Astrocyte (in vitro differentiated cells and primary cell): Measurements from ENCODE around the gene DUSP12.

ENCODE experiments used
- EZH2 ChIP-seq: IDR thresholded peaks from 2 replicates; pipeline ENCODE4 v1.6.1; 2012; ENCODE audit warnings: mild to moderate bottlenecking, low read length, inconsistent platforms; ENCODE audit not compliant: insufficient read depth
- TF ChIP-seq, protein P1 (sequence below): IDR thresholded peaks from 2 replicates; pipeline ENCODE4 v1.5.1; 2011; ENCODE audit warnings: low read depth, mild to moderate bottlenecking, inconsistent platforms, low read length, moderate library complexity; ENCODE audit not compliant: insufficient read depth

DNA sequence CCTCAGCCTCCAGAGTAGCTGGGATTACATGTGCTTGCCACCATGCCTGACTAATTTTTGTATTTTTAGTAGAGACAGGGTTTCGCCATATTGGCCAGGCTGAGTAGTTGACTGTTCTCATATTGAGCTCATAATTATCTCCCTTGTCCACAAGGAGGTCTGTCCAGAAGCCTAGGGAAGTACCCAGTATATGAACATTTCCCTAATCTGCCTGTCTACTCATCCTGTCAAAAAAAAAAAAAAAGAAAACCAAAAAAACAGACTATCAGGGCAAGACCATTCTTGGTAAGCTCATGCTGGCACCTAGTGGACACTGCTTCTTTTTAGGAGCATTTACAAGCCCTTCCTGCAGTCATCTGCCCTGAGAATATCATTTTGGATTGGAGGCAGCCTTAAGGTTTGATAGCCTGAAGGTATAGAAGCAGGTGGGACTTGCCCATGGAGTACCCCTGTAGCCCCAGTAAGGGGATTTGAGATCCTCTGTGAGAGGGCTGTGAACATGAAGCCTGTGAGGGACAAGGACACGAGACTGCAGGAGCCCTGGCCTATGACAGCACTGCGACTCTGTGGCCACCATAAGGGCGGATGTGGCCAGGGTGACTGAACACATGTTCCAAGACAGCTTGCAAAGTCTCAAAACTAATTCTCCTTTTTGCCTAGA lies 10.8 kb upstream of the DUSP12 start:
- TF ChIP-seq, protein P1, sequence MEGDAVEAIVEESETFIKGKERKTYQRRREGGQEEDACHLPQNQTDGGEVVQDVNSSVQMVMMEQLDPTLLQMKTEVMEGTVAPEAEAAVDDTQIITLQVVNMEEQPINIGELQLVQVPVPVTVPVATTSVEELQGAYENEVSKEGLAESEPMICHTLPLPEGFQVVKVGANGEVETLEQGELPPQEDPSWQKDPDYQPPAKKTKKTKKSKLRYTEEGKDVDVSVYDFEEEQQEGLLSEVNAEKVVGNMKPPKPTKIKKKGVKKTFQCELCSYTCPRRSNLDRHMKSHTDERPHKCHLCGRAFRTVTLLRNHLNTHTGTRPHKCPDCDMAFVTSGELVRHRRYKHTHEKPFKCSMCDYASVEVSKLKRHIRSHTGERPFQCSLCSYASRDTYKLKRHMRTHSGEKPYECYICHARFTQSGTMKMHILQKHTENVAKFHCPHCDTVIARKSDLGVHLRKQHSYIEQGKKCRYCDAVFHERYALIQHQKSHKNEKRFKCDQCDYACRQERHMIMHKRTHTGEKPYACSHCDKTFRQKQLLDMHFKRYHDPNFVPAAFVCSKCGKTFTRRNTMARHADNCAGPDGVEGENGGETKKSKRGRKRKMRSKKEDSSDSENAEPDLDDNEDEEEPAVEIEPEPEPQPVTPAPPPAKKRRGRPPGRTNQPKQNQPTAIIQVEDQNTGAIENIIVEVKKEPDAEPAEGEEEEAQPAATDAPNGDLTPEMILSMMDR, result peak; percentile 71
- TF ChIP-seq EZH2, result no peak
